Endodermal cell (in vitro differentiated cells): ENCODE results near the gene ELOVL2. TPM values are rescaled to one million over a fixed set of nuclear protein-coding genes. Genes with fewer than 3 reads are reported as not detected.

Experiments
- DNase-seq: peaks from one replicate; pipeline ENCODE4 v3.0.0-alpha.2; 2017
- H3K27ac ChIP-seq: 2 replicates; pipeline ENCODE4 v1.5.1; 2013; ENCODE audit warnings: mild to moderate bottlenecking, low read depth, low read length, moderate library complexity
- H3K27me3 ChIP-seq: 2 replicates; pipeline ENCODE4 v1.6.1; 2013; ENCODE audit warnings: mild to moderate bottlenecking, low read length, moderate library complexity; ENCODE audit not compliant: insufficient read depth, control insufficient read depth, poor library complexity, severe bottlenecking
- H3K36me3 ChIP-seq: 2 replicates; pipeline ENCODE4 v1.7.0; 2013; ENCODE audit warnings: mild to moderate bottlenecking, low read length, moderate library complexity; ENCODE audit not compliant: control insufficient read depth, insufficient read depth
- H3K4me1 ChIP-seq: one replicate; pipeline ENCODE4 v1.7.0; 2013; ENCODE audit warnings: low read length; ENCODE audit not compliant: control insufficient read depth, insufficient read depth
- H3K4me3 ChIP-seq: 2 replicates; pipeline ENCODE4 v1.5.1; 2013; ENCODE audit warnings: mild to moderate bottlenecking, low read length, moderate library complexity
- H3K9ac ChIP-seq: 2 replicates; pipeline ENCODE4 v1.6.1; 2013; ENCODE audit warnings: mild to moderate bottlenecking, low read length, moderate library complexity; ENCODE audit not compliant: poor library complexity, severe bottlenecking; ENCODE audit errors: extremely low read depth
- H3K9me3 ChIP-seq: 2 replicates; pipeline ENCODE4 v1.6.1; 2013; ENCODE audit warnings: mild to moderate bottlenecking, low read length, moderate library complexity; ENCODE audit not compliant: control insufficient read depth
- H3K27ac Mint-ChIP-seq: 2 replicates; pipeline ENCODE4 v1.8.0; 2020; ENCODE audit warnings: mixed read lengths
- H3K27me3 Mint-ChIP-seq: 2 replicates; pipeline ENCODE4 v1.8.0; 2021; ENCODE audit warnings: mild to moderate bottlenecking, mixed read lengths; ENCODE audit not compliant: insufficient read depth
- H3K36me3 Mint-ChIP-seq: 2 replicates; pipeline ENCODE4 v1.8.0; 2020; ENCODE audit warnings: low read depth, mixed read lengths
- H3K4me1 Mint-ChIP-seq: 2 replicates; pipeline ENCODE4 v1.8.0; 2020; ENCODE audit warnings: mixed read lengths
- H3K4me3 Mint-ChIP-seq: 2 replicates; pipeline ENCODE4 v1.8.0; 2020; ENCODE audit warnings: mild to moderate bottlenecking, moderate library complexity, mixed read lengths
- H3K9me3 Mint-ChIP-seq: 2 replicates; pipeline ENCODE4 v1.8.0; 2020; ENCODE audit warnings: mild to moderate bottlenecking, mixed read lengths
- WGBS, 2 experiments: methylation state at CpG; one replicate each; pipeline versions ENCODE4 v1.1.5 to v1.1.7; 2013; ENCODE audit warnings: missing lambda C conversion rate in 2 of 2, mixed read lengths in 1 of 2; ENCODE audit not compliant: insufficient coverage in 1 of 2, insufficient read length in 1 of 2; 5-methylcytosine and 5-hydroxymethylcytosine counted together
- total RNA-seq, 2 donors: library from RNA; stranded (reverse); fragmentation: NEBNext Ultra II Directional in 1 of 2; extraction: Animal tissue kit (Norgen Biotek cat#: 25700) in 1 of 2; gene quantifications; 2 replicates in 1 of 2; 3 replicates in 1 of 2; pipeline ENCODE4 v1.2.1, GENCODE V29; 2021
- TF ChIP-seq, protein P1 (sequence below): fragments of 200-600 bp; sonication (generic); conservative IDR thresholded peaks from 2 replicates; pipeline ENCODE4 v1.5.0; 2021; ENCODE audit warnings: antibody characterized with exemption, mild to moderate bottlenecking

Gene ELOVL2
- total RNA-seq, 2 donors from 2014 or later = 7.3 to 14.1 TPM

GRCh38 chr6:11050731-11051130 lies 6.6 kb upstream of the ELOVL2 start:
- no peak overlapping the region for H3K27ac Mint-ChIP-seq
- H3K9me3 ChIP-seq = no peaks in the 10 kb centered on the region
- H3K4me1 ChIP-seq = no peaks in the 10 kb centered on the region
- no peaks in the 10 kb centered on the region for H3K27me3 ChIP-seq
- no peak overlapping the region for H3K9ac ChIP-seq
- peaks cover 27% of the 10 kb centered on the region for H3K27me3 Mint-ChIP-seq
- no peak for DNase-seq
- TF ChIP-seq, protein P1, sequence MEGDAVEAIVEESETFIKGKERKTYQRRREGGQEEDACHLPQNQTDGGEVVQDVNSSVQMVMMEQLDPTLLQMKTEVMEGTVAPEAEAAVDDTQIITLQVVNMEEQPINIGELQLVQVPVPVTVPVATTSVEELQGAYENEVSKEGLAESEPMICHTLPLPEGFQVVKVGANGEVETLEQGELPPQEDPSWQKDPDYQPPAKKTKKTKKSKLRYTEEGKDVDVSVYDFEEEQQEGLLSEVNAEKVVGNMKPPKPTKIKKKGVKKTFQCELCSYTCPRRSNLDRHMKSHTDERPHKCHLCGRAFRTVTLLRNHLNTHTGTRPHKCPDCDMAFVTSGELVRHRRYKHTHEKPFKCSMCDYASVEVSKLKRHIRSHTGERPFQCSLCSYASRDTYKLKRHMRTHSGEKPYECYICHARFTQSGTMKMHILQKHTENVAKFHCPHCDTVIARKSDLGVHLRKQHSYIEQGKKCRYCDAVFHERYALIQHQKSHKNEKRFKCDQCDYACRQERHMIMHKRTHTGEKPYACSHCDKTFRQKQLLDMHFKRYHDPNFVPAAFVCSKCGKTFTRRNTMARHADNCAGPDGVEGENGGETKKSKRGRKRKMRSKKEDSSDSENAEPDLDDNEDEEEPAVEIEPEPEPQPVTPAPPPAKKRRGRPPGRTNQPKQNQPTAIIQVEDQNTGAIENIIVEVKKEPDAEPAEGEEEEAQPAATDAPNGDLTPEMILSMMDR = no peak
- 87% methylated on average over 2 of the region's 2 CpGs for WGBS, 2 experiments
- H3K9me3 Mint-ChIP-seq = no peaks in the 10 kb centered on the region
- H3K36me3 Mint-ChIP-seq = no peaks in the 10 kb centered on the region
- no peaks in the 10 kb centered on the region for H3K4me1 Mint-ChIP-seq
- no peaks in the 10 kb centered on the region for H3K36me3 ChIP-seq
- H3K4me3 Mint-ChIP-seq = no peak overlapping the region
- no peak overlapping the region for H3K27ac ChIP-seq
- H3K4me3 ChIP-seq = no peak overlapping the region

DNA sequence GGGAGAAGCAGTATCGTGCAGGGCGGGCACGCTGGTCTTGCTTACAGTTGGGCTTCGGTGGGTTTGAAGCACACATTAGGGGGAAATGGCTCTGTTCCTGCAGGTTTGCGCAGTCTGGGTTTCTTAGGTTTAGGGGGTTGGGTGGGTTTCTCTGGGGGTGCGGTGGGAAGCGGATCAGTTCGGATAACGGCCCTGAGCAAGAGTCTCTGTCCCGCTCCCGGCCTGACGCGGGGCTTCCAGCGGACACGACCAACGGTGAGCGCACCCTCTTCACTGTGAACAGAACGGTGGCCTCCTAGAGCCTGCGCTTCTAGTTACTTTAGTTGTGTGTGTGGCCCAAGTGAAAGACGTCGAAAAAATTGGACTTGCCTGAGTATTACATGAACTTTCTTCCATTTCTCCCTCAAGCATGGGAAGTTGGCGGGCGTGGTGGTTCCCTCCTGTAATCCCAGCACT lies 635 bp upstream of the ELOVL2 start:
- H3K4me3 Mint-ChIP-seq = peak overlapping the region; percentile 68

DNA sequence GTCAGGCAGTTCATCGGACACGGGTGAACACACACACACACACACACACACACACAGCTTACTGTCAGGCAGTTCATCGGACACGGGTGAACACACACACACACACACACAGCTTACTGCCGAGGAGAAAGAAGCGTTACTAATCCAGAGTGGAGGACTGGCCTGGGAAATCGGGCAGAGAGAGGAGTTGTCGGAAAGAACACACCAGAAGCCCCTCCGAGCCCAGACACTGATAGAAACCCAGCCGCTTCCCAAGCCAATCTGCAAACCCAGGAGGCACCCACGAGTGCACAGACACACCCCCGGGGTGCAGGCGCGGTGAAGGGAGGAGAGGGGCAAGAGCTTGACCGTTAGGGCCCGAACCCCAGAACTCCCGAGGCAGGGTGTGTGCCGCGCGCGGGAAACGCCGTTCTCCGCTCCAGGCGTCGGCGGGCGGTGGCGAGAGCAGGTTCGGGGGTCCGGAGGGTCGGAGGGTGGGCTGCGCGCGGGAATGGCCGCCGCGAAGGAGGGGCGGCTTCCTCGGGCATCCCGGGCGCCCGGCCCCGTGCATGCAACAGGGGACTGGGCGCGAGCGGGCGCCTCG lies 636 bp downstream of the ELOVL2 start:
- DNase-seq = peak; percentile 71
- Mint-ChIP-seq H3K9me3 (no peaks in the 10 kb centered on the region), H3K4me1 (peaks cover 7% of the 10 kb centered on the region), H3K27ac (no peak overlapping the region), H3K27me3 (peaks cover 69% of the 10 kb centered on the region), H3K4me3 (peak overlapping the region; percentile 68), H3K36me3 (no peaks in the 10 kb centered on the region)
- Histone ChIP-seq H3K9ac (peak overlapping the region; percentile 31), H3K4me3 (peak overlapping the region; percentile 86), H3K27ac (no peak overlapping the region), H3K27me3 (no peaks in the 10 kb centered on the region), H3K9me3 (no peaks in the 10 kb centered on the region), H3K36me3 (no peaks in the 10 kb centered on the region), H3K4me1 (peaks cover 10% of the 10 kb centered on the region)
- TF ChIP-seq, protein P1 = no peak
- WGBS, 2 experiments = 3% methylated on average over 5 to 49 of the region's 49 CpGs

More for the DNA sequence above, 635 bp upstream of the ELOVL2 start:
- TF ChIP-seq, protein P1 = no peak
- H3K4me1 Mint-ChIP-seq = peaks cover 2% of the 10 kb centered on the region
- H3K27ac ChIP-seq = no peak overlapping the region
- no peaks in the 10 kb centered on the region for H3K9me3 ChIP-seq
- H3K36me3 Mint-ChIP-seq = no peaks in the 10 kb centered on the region
- DNase-seq = no peak
- H3K9me3 Mint-ChIP-seq = no peaks in the 10 kb centered on the region
- peaks cover 76% of the 10 kb centered on the region for H3K27me3 Mint-ChIP-seq
- peak overlapping the region; percentile 51 for H3K4me3 ChIP-seq
- H3K4me1 ChIP-seq = no peaks in the 10 kb centered on the region
- WGBS, 2 experiments = 58 to 59% methylated on average over 17 to 23 of the region's 23 CpGs
- no peaks in the 10 kb centered on the region for H3K36me3 ChIP-seq
- no peak overlapping the region for H3K27ac Mint-ChIP-seq
- no peak overlapping the region for H3K9ac ChIP-seq
- H3K27me3 ChIP-seq = no peaks in the 10 kb centered on the region
